Measurements from ENCODE around the gene LTBP4. TPM values are rescaled to one million over a fixed set of nuclear protein-coding genes. Genes with fewer than 3 reads are reported as not detected.

The LTBP4 gene
- total and polyA plus RNA-seq, 7 donors: 31.9 to 206 (median 118) TPM

- Histone ChIP-seq H3K4me3 (no peak overlapping the region), H3K36me3 (peaks cover 0 to 63% (median 18%) of the 10 kb centered on the region in 4 donors), H3K27ac (no peak overlapping the region), H3K4me1 (no peaks in the 10 kb centered on the region), H3K9me3 (no peaks in the 10 kb centered on the region), H3K27me3 (no peaks in the 10 kb centered on the region)
- TF ChIP-seq POLR2A (IDR thresholded peaks at IDR 0.05) (no peak), CTCF (IDR thresholded peaks at IDR 0.05) (no peak), EP300 (IDR thresholded peaks at IDR 0.05) (no peak), POLR2AphosphoS5 (IDR thresholded peaks at IDR 0.05) (no peak)
- 88 to 89% methylated on average over 11 of the region's 11 CpGs for WGBS, 2 donors
- no peak for DNase-seq
- intact Hi-C loops (cut with DNase I): no loop called here
Observed at GRCh38 chr19:40585241-40585981, 15.8 kb upstream of the LTBP4 start.

- Histone ChIP-seq H3K4me1 (no peaks in the 10 kb centered on the region), H3K27me3 (no peaks in the 10 kb centered on the region), H3K27ac (no peak overlapping the region), H3K9me3 (no peaks in the 10 kb centered on the region), H3K36me3 (peaks cover 0 to 57% (median 12%) of the 10 kb centered on the region in 4 donors), H3K4me3 (no peak overlapping the region)
- intact Hi-C loops (cut with DNase I): no loop called here
- TF ChIP-seq EP300 (IDR thresholded peaks at IDR 0.05) (no peak), CTCF (IDR thresholded peaks at IDR 0.05) (no peak), POLR2AphosphoS5 (IDR thresholded peaks at IDR 0.05) (no peak), POLR2A (IDR thresholded peaks at IDR 0.05) (no peak)
- 80 to 82% methylated on average over 2 of the region's 2 CpGs for WGBS, 2 donors
- no peak for DNase-seq
Observed at GRCh38 chr19:40585982-40586422, 15.2 kb upstream of the LTBP4 start.

- H3K27me3 ChIP-seq: no peaks in the 10 kb centered on the region
- no peak for DNase-seq
- intact Hi-C loops (cut with DNase I): no loop called here
- no peaks in the 10 kb centered on the region for H3K9me3 ChIP-seq
- no peak overlapping the region for H3K4me3 ChIP-seq
- TF ChIP-seq EP300 (IDR thresholded peaks at IDR 0.05) (no peak), POLR2A (IDR thresholded peaks at IDR 0.05) (no peak), CTCF (IDR thresholded peaks at IDR 0.05) (no peak), POLR2AphosphoS5 (IDR thresholded peaks at IDR 0.05) (no peak)
- H3K27ac ChIP-seq: no peak overlapping the region
- 96 to 98% methylated on average over 14 of the region's 14 CpGs for WGBS, 2 donors
- H3K36me3 ChIP-seq: peaks cover 0 to 51% (median 12%) of the 10 kb centered on the region in 4 donors
- H3K4me1 ChIP-seq: no peaks in the 10 kb centered on the region
Observed at GRCh38 chr19:40586611-40587010, 14.6 kb upstream of the LTBP4 start.

- no peaks in the 10 kb centered on the region for H3K27me3 ChIP-seq
- no peak overlapping the region for H3K4me3 ChIP-seq
- H3K36me3 ChIP-seq: peaks cover 0 to 34% (median 7%) of the 10 kb centered on the region in 4 donors
- H3K4me1 ChIP-seq: no peaks in the 10 kb centered on the region
- 88 to 95% methylated on average over 19 of the region's 19 CpGs for WGBS, 2 donors
- DNase-seq: no peak
- H3K9me3 ChIP-seq: no peaks in the 10 kb centered on the region
- intact Hi-C loops (cut with DNase I): no loop called here
- no peak overlapping the region for H3K27ac ChIP-seq
- TF ChIP-seq CTCF (IDR thresholded peaks at IDR 0.05): no peak
- no peak for TF ChIP-seq POLR2A (IDR thresholded peaks at IDR 0.05)
- TF ChIP-seq EP300 (IDR thresholded peaks at IDR 0.05): no peak
- TF ChIP-seq POLR2AphosphoS5 (IDR thresholded peaks at IDR 0.05): no peak
Observed at GRCh38 chr19:40588110-40588854, 12.9 kb upstream of the LTBP4 start.

Measured in sigmoid colon (tissue), 7 donors.